SH-SY5Y (cell line): Measurements from ENCODE around the gene SEC11A.

ENCODE experiments used
- GATA2 ChIP-seq: IDR thresholded peaks from 2 replicates; pipeline ENCODE4 v1.6.1; 2011; ENCODE audit warnings: mild to moderate bottlenecking, low read depth, low read length
- GATA3 ChIP-seq: IDR thresholded peaks from 2 replicates; pipeline ENCODE4 v1.6.1; 2011; ENCODE audit warnings: low read depth, mild to moderate bottlenecking, low read length, moderate library complexity

DNA sequence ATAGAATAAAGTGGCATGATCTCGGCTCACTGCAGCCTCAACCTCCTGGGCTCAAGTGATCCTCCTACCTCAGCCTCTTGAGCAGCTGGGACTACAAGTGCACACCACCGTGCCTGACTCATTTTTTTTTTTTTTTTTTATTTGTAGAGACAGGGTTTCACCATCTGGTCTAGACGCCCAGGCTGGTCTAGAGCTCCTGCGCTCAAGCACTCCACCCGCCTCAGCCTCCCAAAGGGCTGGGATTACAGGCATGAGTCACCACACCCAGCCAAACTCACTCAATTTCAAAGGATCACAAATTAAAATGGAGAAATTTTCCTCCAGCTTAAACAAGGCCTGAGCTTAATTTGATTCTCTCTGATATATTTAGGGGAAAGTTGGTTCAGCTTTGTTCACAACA is 30.6 kb downstream of the SEC11A start:
- no peak for TF ChIP-seq GATA2
- no peak for TF ChIP-seq GATA3
